CD4-positive, CD25-positive, alpha-beta regulatory T cell (primary cell): ENCODE data around the gene CREB3L4. TPM values are rescaled to one million over a fixed set of nuclear protein-coding genes. Genes with fewer than 3 reads are reported as not detected.

ENCODE experiments used
- ATAC-seq, 2 donors: fragments of 150-1000 bp; cut with Tn5 transposase; one replicate each; pipeline ENCODE4 v1.10.0; 2021; ENCODE audit warnings: low read depth in 2 of 2, moderate number of reproducible peaks in 2 of 2, moderate library complexity in 1 of 2
- DNase-seq, 3 donors: peaks; one replicate each; pipeline versions ENCODE4 v3.0.0 to v3.0.0-alpha.2; 2012 to 2022; ENCODE audit warnings: mixed read lengths in 1 of 3
- H3K27ac ChIP-seq: one replicate; pipeline ENCODE4 v1.7.0; 2013; ENCODE audit warnings: mild to moderate bottlenecking, low read length; ENCODE audit not compliant: insufficient read depth, poor library complexity, severe bottlenecking
- H3K27me3 ChIP-seq: one replicate; pipeline ENCODE4 v1.7.0; 2013; ENCODE audit warnings: low read length; ENCODE audit not compliant: control insufficient read depth, insufficient read depth
- H3K36me3 ChIP-seq: one replicate; pipeline ENCODE4 v1.7.0; 2013; ENCODE audit warnings: mild to moderate bottlenecking, low read length, moderate library complexity; ENCODE audit not compliant: control insufficient read depth, insufficient read depth
- H3K4me1 ChIP-seq: 2 replicates; pipeline ENCODE4 v1.7.0; 2013; ENCODE audit warnings: mild to moderate bottlenecking, low read length; ENCODE audit not compliant: insufficient read depth, control insufficient read depth, poor library complexity, severe bottlenecking
- H3K4me3 ChIP-seq: one replicate; pipeline ENCODE4 v1.7.0; 2013; ENCODE audit warnings: low read depth, mild to moderate bottlenecking, low read length, moderate library complexity
- H3K9me3 ChIP-seq, 2 experiments: 1 replicate in 1 of 2; 2 replicates in 1 of 2; pipeline ENCODE4 v1.7.0; 2013; ENCODE audit warnings: low read length in 2 of 2, mild to moderate bottlenecking in 1 of 2, moderate library complexity in 1 of 2; ENCODE audit not compliant: control insufficient read depth in 2 of 2
- H3K27ac Mint-ChIP-seq, 3 donors: one replicate each; pipeline ENCODE4 v1.8.0; 2020 to 2022; ENCODE audit warnings: mild to moderate bottlenecking in 3 of 3, mixed read lengths in 3 of 3, moderate library complexity in 2 of 3
- H3K27me3 Mint-ChIP-seq: one replicate; pipeline ENCODE4 v1.8.0; 2022; ENCODE audit warnings: mild to moderate bottlenecking, mixed read lengths
- H3K36me3 Mint-ChIP-seq: one replicate; pipeline ENCODE4 v1.8.0; 2020; ENCODE audit warnings: mixed read lengths
- H3K4me1 Mint-ChIP-seq, 4 donors: one replicate each; pipeline ENCODE4 v1.8.0; 2020 to 2022; ENCODE audit warnings: mixed read lengths in 4 of 4, mild to moderate bottlenecking in 1 of 4
- H3K4me3 Mint-ChIP-seq, 4 donors: one replicate each; pipeline ENCODE4 v1.8.0; 2020 to 2022; ENCODE audit warnings: mild to moderate bottlenecking in 4 of 4, mixed read lengths in 4 of 4, moderate library complexity in 3 of 4
- H3K9me3 Mint-ChIP-seq, 7 donors: one replicate each; pipeline ENCODE4 v1.8.0; 2020 to 2022; ENCODE audit warnings: mixed read lengths in 7 of 7, mild to moderate bottlenecking in 3 of 7, moderate library complexity in 2 of 7
- polyA plus RNA-seq, 4 donors: library from polyadenylated mRNA; unstranded; fragments of 300-500 nt; fragmentation: Illumina TruSeq; gene quantifications; one replicate each; pipeline ENCODE4 v1.2.3, GENCODE V29; 2021
- total RNA-seq: library from RNA; stranded (reverse); gene quantifications from one replicate; pipeline ENCODE4 v1.2.3, GENCODE V29; 2022

CREB3L4 gene
- total and polyA plus RNA-seq, 5 donors from 2014 or later = 0.90 to 5.4 (median 3.2) TPM

DNA sequence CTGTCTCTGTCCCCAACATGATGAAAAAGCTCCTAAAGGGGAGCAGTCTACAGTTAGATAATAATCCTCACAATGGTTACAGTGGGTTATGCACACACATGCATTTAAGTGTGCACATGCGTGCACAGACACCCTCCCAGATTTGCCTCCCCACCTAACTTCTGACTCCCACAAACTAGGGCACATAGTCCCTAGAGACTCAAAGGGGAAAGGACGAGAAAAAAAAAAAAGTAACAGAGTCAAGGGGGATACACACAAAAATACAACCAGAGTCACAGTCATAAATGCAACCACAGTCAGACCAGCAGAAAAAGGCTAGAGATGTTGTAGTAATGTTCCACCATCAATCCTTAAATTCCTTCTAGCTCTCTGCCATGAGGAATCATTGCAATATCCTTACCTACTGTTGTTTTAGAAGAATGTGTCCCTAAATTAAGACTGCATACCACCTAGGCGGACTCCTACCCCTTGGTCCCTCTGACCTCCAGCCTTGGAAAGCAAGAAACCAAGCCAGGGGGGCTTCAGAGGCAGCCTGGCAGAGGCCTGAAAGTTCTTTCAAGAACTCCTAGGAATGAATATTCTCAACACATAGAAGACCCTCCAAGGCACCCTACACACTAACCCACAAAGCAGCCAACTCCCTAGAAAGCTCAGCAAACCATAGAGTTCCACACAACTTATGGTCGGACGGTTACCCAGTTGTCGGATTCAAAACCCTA is 10.5 kb upstream of the CREB3L4 start:
- Histone ChIP-seq H3K9me3 (no peaks in the 10 kb centered on the region), H3K4me3 (peak overlapping the region; percentile 97), H3K27ac (peak overlapping the region; percentile 94), H3K4me1 (peaks cover 39% of the 10 kb centered on the region), H3K27me3 (no peaks in the 10 kb centered on the region), H3K36me3 (peaks cover 32% of the 10 kb centered on the region)
- DNase-seq = no peak
- peak overlapping the region; percentile 97 to 99 (median 98) for H3K27ac Mint-ChIP-seq
- no peak for ATAC-seq
- no peaks in the 10 kb centered on the region for H3K9me3 Mint-ChIP-seq
- H3K4me3 Mint-ChIP-seq = peak overlapping the region; percentile 97 to 99 (median 98)
- peaks cover 4 to 74% (median 44%) of the 10 kb centered on the region in 4 donors for H3K4me1 Mint-ChIP-seq
- peaks cover 11% of the 10 kb centered on the region for H3K36me3 Mint-ChIP-seq
- H3K27me3 Mint-ChIP-seq = no peaks in the 10 kb centered on the region

DNA sequence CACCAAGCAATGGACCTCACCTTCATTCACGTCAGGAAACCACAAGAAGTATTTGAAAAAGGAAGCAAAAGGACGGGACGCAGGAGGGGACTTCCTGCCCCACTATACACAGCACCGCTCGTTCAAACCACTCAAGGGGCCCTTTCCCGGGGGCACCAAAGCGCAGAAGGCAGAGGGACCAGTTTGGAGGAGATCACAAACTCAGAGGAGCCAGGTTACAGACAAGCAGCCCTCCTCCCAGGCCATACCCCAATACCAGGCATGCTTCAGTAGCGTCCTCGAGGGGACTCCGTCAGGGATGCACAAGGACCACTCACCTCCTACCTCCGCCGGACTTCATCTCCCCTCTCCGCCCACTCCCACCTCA is 10.0 kb upstream of the CREB3L4 start:
- Mint-ChIP-seq H3K4me1 (peaks cover 4 to 78% (median 46%) of the 10 kb centered on the region in 4 donors), H3K27me3 (no peaks in the 10 kb centered on the region), H3K27ac (peak overlapping the region; percentile 97 to 99 (median 98)), H3K9me3 (no peaks in the 10 kb centered on the region), H3K36me3 (peaks cover 8% of the 10 kb centered on the region), H3K4me3 (peak overlapping the region; percentile 97 to 99 (median 98))
- peak; percentile 1 for ATAC-seq
- DNase-seq = peak; percentile 29 to 78 (median 57)
- no peaks in the 10 kb centered on the region for H3K27me3 ChIP-seq
- peak overlapping the region; percentile 97 for H3K4me3 ChIP-seq
- peak overlapping the region; percentile 94 for H3K27ac ChIP-seq
- H3K36me3 ChIP-seq = peaks cover 26% of the 10 kb centered on the region
- H3K9me3 ChIP-seq = no peaks in the 10 kb centered on the region
- peaks cover 44% of the 10 kb centered on the region for H3K4me1 ChIP-seq

DNA sequence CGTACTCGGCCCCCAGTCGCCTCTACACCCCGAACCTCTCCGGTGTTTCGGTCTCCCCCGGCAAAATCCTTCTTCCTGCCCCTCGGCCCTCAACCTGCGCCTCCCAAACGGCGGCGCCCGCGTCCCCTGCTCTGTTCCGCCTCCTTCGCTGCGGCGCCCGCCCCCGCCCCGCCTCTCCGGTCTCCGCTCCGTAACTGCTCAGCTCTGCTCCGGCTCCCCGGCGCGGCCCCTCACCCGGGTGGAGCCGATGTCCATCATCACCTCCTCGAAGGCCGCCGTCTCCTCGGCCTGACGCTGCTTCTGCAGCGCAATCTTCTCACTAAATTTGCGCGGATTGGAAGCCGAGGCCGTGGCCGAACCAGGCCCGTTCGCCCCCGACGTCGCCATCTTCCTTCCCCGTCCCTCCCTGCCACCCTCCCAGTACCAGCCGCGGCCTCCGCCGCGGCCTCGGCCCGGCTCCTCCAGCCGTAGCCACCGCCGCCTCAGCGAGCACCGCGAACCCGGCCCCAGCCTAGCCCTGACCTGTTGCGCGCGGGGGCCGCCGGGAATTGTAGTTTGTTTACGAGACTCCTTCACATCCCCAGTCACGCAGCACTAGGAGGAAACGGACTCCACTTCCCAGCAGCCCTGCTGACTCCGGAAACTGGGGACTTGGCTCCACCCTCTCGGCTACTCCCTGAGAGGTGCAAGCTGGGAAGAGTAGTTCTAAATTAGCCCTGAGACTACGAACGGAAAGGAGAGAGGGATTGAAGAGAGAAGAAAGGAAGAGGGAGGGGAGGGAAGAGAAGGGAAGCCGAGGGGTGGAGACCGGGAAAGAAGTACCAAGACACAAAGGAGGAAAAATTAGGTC is 9.4 kb upstream of the CREB3L4 start, which contains the start of gene CRTC2:
Gene CRTC2 (minus strand): TSS at position 502 of the 850 bp plus-strand sequence. CDS start 115 bp downstream, at position 387.
- peak; percentile 97 to 98 (median 98) for DNase-seq
- peaks cover 8% of the 10 kb centered on the region for H3K36me3 Mint-ChIP-seq
- ATAC-seq = peak; percentile 91 to 94
- Histone ChIP-seq H3K9me3 (no peaks in the 10 kb centered on the region), H3K27me3 (no peaks in the 10 kb centered on the region), H3K4me1 (peaks cover 50% of the 10 kb centered on the region), H3K36me3 (peaks cover 22% of the 10 kb centered on the region), H3K27ac (peak within 1 kb of the TSS; percentile 94), H3K4me3 (peak within 1 kb of the TSS; percentile 97)
- peak within 1 kb of the TSS; percentile 97 to 99 (median 98) for H3K4me3 Mint-ChIP-seq
- H3K27ac Mint-ChIP-seq = peak within 1 kb of the TSS; percentile 97 to 99 (median 98)
- H3K4me1 Mint-ChIP-seq = peaks cover 5 to 80% (median 46%) of the 10 kb centered on the region in 4 donors
- no peaks in the 10 kb centered on the region for H3K27me3 Mint-ChIP-seq
- H3K9me3 Mint-ChIP-seq = no peaks in the 10 kb centered on the region

DNA sequence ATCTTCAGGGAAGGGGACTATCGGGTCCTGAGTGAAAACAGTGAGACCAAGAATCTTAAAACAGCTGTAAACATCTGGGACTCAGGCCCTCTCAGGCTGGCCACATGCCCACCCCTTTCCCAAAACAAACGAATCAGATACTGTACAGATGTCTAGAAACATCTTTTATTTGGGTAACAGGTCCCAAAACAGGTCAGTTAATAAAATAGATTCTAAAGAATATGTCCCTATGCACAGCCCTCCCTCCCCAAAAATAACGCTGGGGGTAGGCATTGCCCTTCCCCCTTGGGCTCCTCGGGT is 8.8 kb upstream of the CREB3L4 start:
- H3K36me3 Mint-ChIP-seq = peaks cover 6% of the 10 kb centered on the region
- H3K36me3 ChIP-seq = peaks cover 16% of the 10 kb centered on the region
- peak overlapping the region; percentile 94 for H3K27ac ChIP-seq
- H3K4me3 Mint-ChIP-seq = peak overlapping the region; percentile 97 to 99 (median 98)
- H3K4me1 Mint-ChIP-seq = peaks cover 11 to 80% (median 49%) of the 10 kb centered on the region in 4 donors
- H3K4me1 ChIP-seq = peaks cover 54% of the 10 kb centered on the region
- H3K9me3 ChIP-seq = no peaks in the 10 kb centered on the region
- no peak for ATAC-seq
- peak overlapping the region; percentile 69 for H3K4me3 ChIP-seq
- no peaks in the 10 kb centered on the region for H3K9me3 Mint-ChIP-seq
- H3K27me3 Mint-ChIP-seq = no peaks in the 10 kb centered on the region
- H3K27me3 ChIP-seq = no peaks in the 10 kb centered on the region
- peak overlapping the region; percentile 97 to 99 (median 98) for H3K27ac Mint-ChIP-seq
- DNase-seq = no peak

DNA sequence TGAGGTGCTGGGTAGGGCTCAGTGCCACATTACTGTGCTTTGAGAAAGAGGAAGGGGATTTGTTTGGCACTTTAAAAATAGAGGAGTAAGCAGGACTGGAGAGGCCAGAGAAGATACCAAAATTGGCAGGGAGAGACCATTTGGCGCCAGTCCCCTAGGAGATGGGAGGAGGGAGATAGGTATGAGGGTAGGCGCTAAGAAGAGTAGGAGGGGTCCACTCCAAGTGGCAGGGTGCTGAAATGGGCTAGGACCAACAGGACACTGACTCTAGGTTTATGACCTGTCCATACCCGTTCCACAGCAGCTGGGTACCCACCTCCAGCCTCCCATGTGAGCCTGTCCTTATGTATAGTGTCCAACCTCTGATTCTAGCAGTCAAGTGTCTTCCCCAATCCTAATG is 8.2 kb upstream of the CREB3L4 start:
- Histone ChIP-seq H3K4me1 (peaks cover 59% of the 10 kb centered on the region), H3K9me3 (no peaks in the 10 kb centered on the region), H3K27me3 (no peaks in the 10 kb centered on the region), H3K27ac (no peak overlapping the region), H3K36me3 (peaks cover 10% of the 10 kb centered on the region), H3K4me3 (no peak overlapping the region)
- Mint-ChIP-seq H3K4me3 (peak overlapping the region in 2 of 4 donors; percentile 36 to 97), H3K9me3 (no peaks in the 10 kb centered on the region), H3K36me3 (peaks cover 1% of the 10 kb centered on the region), H3K4me1 (peaks cover 15 to 80% (median 45%) of the 10 kb centered on the region in 4 donors), H3K27ac (peak overlapping the region; percentile 67 to 85 (median 74)), H3K27me3 (no peaks in the 10 kb centered on the region)
- DNase-seq (no peak), ATAC-seq (no peak)

DNA sequence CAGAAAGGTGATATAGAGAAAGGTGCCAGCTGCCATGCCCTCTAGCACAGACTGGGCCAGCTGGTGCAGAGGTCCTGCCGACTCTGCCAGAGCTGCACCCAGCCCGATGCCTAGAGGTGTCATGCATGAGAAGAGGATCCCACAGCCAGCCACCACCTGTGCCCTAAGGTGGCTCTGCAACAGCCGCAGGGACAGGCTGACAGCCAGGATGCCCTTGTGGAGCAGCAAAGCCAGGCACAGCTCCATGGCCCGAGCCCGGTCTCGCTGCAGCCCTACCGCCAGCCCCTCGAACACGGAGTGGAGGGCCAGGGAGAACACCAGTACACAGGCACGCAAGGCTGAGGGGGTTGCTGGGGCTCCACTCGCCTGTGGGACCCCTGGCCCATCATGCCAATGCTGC is 7.5 kb upstream of the CREB3L4 start:
- peaks cover 5% of the 10 kb centered on the region for H3K36me3 ChIP-seq
- Mint-ChIP-seq H3K4me1 (peaks cover 15 to 75% (median 43%) of the 10 kb centered on the region in 4 donors), H3K27ac (peak overlapping the region in 2 of 3 donors; percentile 74 to 85), H3K27me3 (no peaks in the 10 kb centered on the region), H3K9me3 (no peaks in the 10 kb centered on the region), H3K36me3 (no peaks in the 10 kb centered on the region), H3K4me3 (peak overlapping the region in 3 of 4 donors; percentile 29 to 97 (median 39))
- H3K27me3 ChIP-seq = no peaks in the 10 kb centered on the region
- no peak for DNase-seq
- no peaks in the 10 kb centered on the region for H3K9me3 ChIP-seq
- H3K4me3 ChIP-seq = no peak overlapping the region
- no peak for ATAC-seq
- no peak overlapping the region for H3K27ac ChIP-seq
- H3K4me1 ChIP-seq = peaks cover 54% of the 10 kb centered on the region

DNA sequence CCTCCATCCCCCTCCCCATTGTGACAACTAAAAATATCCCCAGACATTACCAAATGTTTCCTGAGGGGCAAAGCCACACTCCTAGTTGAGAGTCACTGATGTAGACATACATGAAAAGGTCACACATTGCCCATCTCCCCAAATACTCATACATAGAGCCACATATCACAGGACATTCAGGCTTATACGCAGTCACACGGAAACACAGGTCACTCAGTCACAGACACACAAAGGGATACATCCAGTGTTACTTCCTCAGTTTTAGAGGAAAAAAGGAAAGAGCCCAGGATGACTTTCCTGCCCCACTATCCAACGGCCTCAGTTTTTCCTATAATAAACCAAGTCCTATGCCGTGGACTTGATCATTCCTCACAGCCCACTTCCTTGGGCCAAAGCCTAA is 6.3 kb upstream of the CREB3L4 start:
- no peak for ATAC-seq
- no peaks in the 10 kb centered on the region for H3K27me3 ChIP-seq
- H3K4me1 ChIP-seq = peaks cover 52% of the 10 kb centered on the region
- H3K9me3 ChIP-seq = no peaks in the 10 kb centered on the region
- no peak overlapping the region for H3K27ac ChIP-seq
- H3K4me3 Mint-ChIP-seq = peak overlapping the region; percentile 27 to 97 (median 94)
- peak overlapping the region; percentile 24 to 87 (median 83) for H3K27ac Mint-ChIP-seq
- no peak for DNase-seq
- no peak overlapping the region for H3K4me3 ChIP-seq
- no peaks in the 10 kb centered on the region for H3K36me3 Mint-ChIP-seq
- no peaks in the 10 kb centered on the region for H3K27me3 Mint-ChIP-seq
- peaks cover 20 to 77% (median 44%) of the 10 kb centered on the region in 4 donors for H3K4me1 Mint-ChIP-seq
- H3K36me3 ChIP-seq = peaks cover 5% of the 10 kb centered on the region
- peaks cover 0 to 1% (median 0%) of the 10 kb centered on the region in 7 donors for H3K9me3 Mint-ChIP-seq
